GM12892 (cell line): ENCODE data around the gene MTX1.
"Not testable (repeated sequence)": the region's sequence is repeated elsewhere in the genome, so short reads cannot be mapped to it uniquely, and the experiment has no call there.

Experiments used
- DNase-seq: peaks from one replicate; pipeline ENCODE4 v3.0.0; 2011; ENCODE audit not compliant: insufficient read length
- FAIRE-seq: peaks from 2 replicates; lab custom pipeline; 2011; peaks lifted over from hg19 to GRCh38; lab: Jason Lieb, UNC
- POLR2A ChIP-seq: IDR thresholded peaks from 2 replicates; pipeline ENCODE4 v1.6.1; 2011; ENCODE audit warnings: low read depth, low read length, control low read depth
- POLR2AphosphoS5 ChIP-seq: IDR thresholded peaks from 2 replicates; pipeline ENCODE4 v1.6.1; 2011; ENCODE audit warnings: low read depth, low read length, control low read depth
- TAF1 ChIP-seq: IDR thresholded peaks from 2 replicates; pipeline ENCODE4 v1.6.1; 2011; ENCODE audit warnings: low read depth, mild to moderate bottlenecking, control low read depth, low read length, borderline replicate concordance

The MTX1 gene

GRCh38 chr1:155226910-155227260 is 18.4 kb downstream of the MTX1 start:
- DNase-seq = no peak
- FAIRE-seq = no peak
- TF ChIP-seq TAF1 (no peak), POLR2A (no peak), POLR2AphosphoS5 (no peak)

- DNase-seq = peak; percentile 98
- TF ChIP-seq TAF1 (no peak; the same call in 1 of the 2 replicates), POLR2A (peak; percentile 90), POLR2AphosphoS5 (peak; percentile 66)
- FAIRE-seq = peak; percentile 91
These were observed 19.0 kb downstream of the MTX1 start for GRCh38 chr1:155227261-155228095.

GRCh38 chr1:155228096-155228427 is 19.6 kb downstream of the MTX1 start:
- no peak for FAIRE-seq
- no peak for DNase-seq
- TF ChIP-seq POLR2AphosphoS5 (peak; percentile 7; the same call in 1 of the 2 replicates), TAF1 (no peak), POLR2A (no peak)

GRCh38 chr1:155231302-155231701 is 22.8 kb downstream of the MTX1 start:
- FAIRE-seq, DNase-seq: not testable (repeated sequence)

- FAIRE-seq, DNase-seq: not testable (repeated sequence)
These were observed 23.8 kb downstream of the MTX1 start for GRCh38 chr1:155232001-155232978.

- not testable (repeated sequence) for DNase-seq, FAIRE-seq
These were observed 25.0 kb downstream of the MTX1 start for GRCh38 chr1:155233502-155233901.

GRCh38 chr1:155235375-155235774 is 26.9 kb downstream of the MTX1 start:
- peak; percentile 40 for FAIRE-seq
- DNase-seq = not testable (repeated sequence)

- DNase-seq (no peak), FAIRE-seq (no peak)
- TF ChIP-seq POLR2A (no peak), POLR2AphosphoS5 (no peak), TAF1 (no peak)
These were observed 28.0 kb downstream of the MTX1 start for GRCh38 chr1:155236451-155236850.

- TF ChIP-seq POLR2AphosphoS5 (no peak), TAF1 (no peak), POLR2A (no peak)
- FAIRE-seq = peak; percentile 14
These were observed 32.7 kb downstream of the MTX1 start for GRCh38 chr1:155241069-155241679.

GRCh38 chr1:155241841-155242264 is 33.4 kb downstream of the MTX1 start:
- DNase-seq = no peak

More at GRCh38 chr1:155241069-155241679, 32.7 kb downstream of the MTX1 start:
- DNase-seq = peak; percentile 56

GRCh38 chr1:155242805-155243358 is 34.4 kb downstream of the MTX1 start:
- DNase-seq (no peak), FAIRE-seq (no peak)
- no peak for TF ChIP-seq POLR2A
- TF ChIP-seq TAF1 = no peak
- no peak for TF ChIP-seq POLR2AphosphoS5

More at GRCh38 chr1:155241841-155242264, 33.4 kb downstream of the MTX1 start:
- TF ChIP-seq POLR2A (no peak), TAF1 (no peak), POLR2AphosphoS5 (no peak)
- FAIRE-seq = no peak
